SKM-1 (cell line): ENCODE results near the gene BID.
"Not testable (repeated sequence)": the region's sequence is repeated elsewhere in the genome, so short reads cannot be mapped to it uniquely, and the experiment has no call there.

Experiments used
- DNase-seq: peaks from one replicate; lab custom pipeline; 2025; ENCODE audit not compliant: unreplicated experiment; lab: John Stamatoyannopoulos, UW

Gene BID

DNA sequence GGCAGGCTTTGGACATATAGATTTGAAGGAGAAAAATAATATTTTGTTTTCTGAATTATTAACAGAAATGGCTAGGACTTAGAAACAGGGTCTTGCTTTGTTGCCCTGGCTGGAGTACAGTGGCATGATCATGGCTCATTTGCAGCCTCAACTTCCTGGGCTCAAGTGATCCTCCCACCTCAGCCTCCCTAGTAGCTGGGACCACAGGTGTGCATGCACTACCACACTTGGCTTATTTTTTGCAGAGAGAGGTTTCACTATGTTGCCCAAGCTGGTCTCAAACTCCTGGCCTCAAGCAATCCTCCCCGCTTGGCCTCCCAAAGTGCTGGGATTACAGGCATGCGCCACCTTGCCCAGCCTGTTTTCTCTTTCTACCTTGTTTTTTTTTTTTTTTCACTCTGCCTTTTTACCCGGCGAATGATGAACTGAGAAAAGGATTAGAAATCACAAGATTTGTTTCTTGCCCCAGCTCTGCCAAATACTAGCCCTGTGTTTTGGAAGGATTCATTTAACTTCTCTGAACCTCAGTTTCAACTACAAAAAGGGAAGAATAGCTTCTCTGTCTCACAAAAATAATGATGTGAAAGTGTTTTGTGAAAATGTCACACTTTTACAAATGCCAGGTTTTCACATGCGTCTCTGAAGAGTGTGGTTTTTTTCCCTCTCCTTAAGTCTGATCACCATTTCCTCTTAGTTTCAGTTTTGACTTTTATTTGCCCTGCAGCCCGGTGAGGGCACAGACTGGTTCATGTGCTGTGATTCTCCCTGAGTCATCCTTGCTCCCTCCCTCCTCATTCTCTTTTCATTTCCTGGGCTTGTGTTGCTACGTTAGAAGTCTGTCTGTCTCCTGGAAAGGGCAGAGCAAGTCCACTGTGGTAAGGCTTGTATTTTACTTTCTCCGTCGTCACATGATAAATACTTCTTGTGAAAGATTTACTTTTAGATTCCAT lies 68.0 kb downstream of the BID start:
- DNase-seq = peak; percentile 42

- no peak for DNase-seq
Observed at GRCh38 chr22:17705546-17705945, 68.7 kb downstream of the BID start.

GRCh38 chr22:17703811-17704210 lies 70.5 kb downstream of the BID start:
- DNase-seq = no peak

- no peak for DNase-seq
Observed at GRCh38 chr22:17700778-17701177, 73.5 kb downstream of the BID start.

DNA sequence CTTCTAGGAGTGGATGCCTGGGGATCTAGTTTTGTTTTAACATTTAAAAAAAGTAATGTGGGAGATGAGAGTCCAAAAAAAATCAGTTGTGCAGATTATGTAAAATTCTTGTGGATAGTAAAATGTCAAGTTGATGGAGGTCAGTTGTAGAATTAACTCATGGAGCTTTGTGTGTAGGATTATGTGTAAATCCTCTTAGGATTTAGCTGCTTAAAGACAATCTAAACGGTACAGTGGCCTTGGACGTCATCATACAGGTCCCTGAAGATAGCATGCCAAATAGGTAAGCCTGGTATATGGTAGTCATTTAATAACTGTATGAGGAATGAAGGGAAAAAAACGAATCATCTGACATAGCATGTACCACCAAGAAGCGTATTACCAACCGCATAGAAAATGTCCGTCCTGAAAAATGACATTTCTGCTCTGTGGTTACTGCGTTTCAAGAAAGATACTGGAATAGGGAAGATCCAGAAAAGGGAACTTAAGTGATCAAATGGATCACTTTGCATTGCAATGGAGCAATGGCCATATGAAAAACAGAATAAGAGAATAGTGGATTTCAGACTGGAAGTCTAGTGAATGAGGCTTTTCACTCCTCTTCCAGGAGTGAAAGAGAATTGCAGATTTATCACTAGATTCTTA lies 74.5 kb downstream of the BID start:
- no peak for DNase-seq

- DNase-seq = no peak
Observed at GRCh38 chr22:17698948-17699347, 75.3 kb downstream of the BID start.

DNA sequence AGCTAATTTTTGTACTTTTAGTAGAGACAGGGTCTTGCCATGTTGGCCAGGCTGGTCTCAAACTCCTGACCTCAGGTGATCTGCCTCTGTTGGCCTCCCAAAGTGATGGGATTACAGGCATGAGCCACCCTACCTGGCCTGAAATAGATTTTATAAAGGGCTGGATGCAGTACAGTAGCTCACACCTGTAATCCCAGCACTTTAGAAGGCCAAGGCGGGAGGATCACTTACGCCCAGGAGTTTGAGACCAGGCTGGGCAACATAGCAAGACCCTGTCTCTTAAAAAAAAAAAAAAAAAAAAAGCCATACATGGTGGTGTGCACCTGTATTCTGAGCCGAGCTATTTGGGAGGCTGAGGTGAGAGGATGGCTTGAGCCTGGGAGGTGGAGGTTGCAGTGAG lies 76.0 kb downstream of the BID start:
- not testable (repeated sequence) for DNase-seq

- DNase-seq = not testable (repeated sequence)
Observed at GRCh38 chr22:17697196-17697595, 77.1 kb downstream of the BID start.

DNA sequence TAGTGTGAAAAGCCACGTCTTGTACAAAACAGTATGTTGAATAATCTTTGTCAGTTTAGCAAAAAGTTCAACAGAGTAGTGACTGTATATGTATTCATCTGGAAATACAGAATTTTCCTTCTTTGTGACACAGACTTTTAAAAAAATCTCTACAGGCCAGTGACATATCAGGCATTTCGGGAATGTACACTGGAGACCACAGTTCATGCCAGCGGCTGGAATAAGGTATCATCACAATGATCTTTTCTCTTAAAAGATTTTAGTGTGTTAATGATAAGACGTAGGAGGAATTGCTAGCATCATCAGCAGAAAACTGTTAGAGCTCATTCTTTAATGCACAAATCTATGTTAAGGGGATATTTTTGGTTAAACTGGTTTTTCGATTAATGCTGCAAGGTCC lies 78.3 kb downstream of the BID start:
- DNase-seq = no peak

DNA sequence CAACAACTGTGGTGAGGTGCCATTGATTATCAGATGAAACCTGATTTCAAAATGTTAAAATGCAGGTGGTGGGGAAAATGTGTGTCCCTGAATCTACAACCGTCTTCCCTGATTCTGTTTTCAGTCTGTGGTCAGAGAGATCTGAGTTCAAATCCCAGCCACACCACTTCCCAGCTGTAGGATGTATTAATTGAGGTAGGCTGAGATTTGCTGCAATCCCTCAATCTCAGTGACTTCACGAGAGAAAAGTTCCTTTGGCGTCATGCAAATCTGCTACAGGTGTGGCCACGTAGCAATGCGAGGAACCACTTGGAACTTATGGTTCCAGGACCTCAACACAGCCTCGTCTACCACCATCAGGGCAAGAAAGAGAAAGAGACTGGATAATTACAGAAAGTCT lies 79.5 kb downstream of the BID start:
- no peak for DNase-seq

DNA sequence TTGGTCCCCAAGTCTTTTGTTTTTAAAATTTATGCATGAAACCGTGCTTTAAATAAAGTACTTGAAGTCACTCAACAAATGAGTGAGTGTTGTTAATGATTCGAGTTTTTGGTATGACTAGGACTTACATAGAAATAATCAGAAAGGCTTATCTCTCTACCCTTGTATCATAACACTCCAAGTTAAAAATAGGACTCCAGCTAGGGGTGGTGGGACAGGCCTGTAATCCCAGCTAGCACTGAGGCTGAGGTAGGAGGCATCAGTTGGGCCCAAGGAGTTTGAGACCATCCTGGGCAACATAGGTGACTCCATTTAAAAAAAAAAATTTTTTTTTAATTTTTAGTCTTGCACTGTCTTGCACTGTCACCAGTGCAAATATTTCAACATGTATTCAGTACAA lies 80.1 kb downstream of the BID start:
- DNase-seq = no peak

GRCh38 chr22:17692841-17693240 lies 81.4 kb downstream of the BID start:
- DNase-seq = no peak

DNA sequence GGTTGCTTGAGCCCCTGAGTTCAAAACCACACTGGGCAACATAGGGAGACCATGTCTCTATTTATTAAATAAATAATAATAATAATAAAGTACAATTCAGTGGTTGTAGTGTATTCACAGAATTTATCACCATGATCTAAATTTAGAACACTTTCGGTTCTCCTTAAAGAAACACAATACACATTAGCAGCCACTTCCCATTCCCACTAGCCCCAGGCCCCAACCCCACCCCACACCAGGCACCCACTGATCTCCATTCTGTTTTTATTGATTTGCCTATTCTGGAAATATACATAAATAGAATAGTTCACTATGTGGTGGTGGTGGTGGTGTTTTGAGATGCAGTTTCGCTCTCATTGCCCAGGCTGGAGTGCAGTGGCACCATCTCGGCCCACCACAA lies 90.0 kb downstream of the BID start:
- DNase-seq = no peak
